HepG2 (cell line): Measurements from ENCODE around the gene SAMD4B. TPM values are rescaled to one million over a fixed set of nuclear protein-coding genes. Genes with fewer than 3 reads are reported as not detected.

Experiments used
- DMAP1 ChIP-seq: IDR thresholded peaks from 2 replicates; pipeline ENCODE4 v1.6.1; 2016
- DNMT1 ChIP-seq: sonication (generic); formaldehyde crosslinking; IDR thresholded peaks from 2 replicates; pipeline ENCODE4 v1.5.1; 2020; ENCODE audit warnings: mild to moderate bottlenecking, missing genetic modification reagents
- EHMT2 ChIP-seq: fragments of 200-600 bp; sonication (generic); IDR thresholded peaks from 2 replicates; pipeline ENCODE4 v1.7.0; 2017; ENCODE audit warnings: antibody characterized with exemption, low read depth, low read length, borderline replicate concordance
- HHEX ChIP-seq: IDR thresholded peaks from 2 replicates; pipeline ENCODE4 v1.6.1; 2016; ENCODE audit warnings: control low read depth
- LRRFIP1 ChIP-seq: sonication (generic); formaldehyde crosslinking; conservative IDR thresholded peaks from 2 replicates; pipeline ENCODE4 v1.4.0; 2020; ENCODE audit warnings: missing genetic modification reagents
- MTF2 ChIP-seq: sonication (generic); formaldehyde crosslinking; IDR thresholded peaks from 2 replicates; pipeline ENCODE4 v1.5.0; 2020; ENCODE audit warnings: missing genetic modification reagents, borderline replicate concordance
- NR2C2 ChIP-seq: sonication (generic); formaldehyde crosslinking; IDR thresholded peaks from 2 replicates; pipeline ENCODE4 v1.4.0; 2020; ENCODE audit warnings: missing genetic modification reagents, mild to moderate bottlenecking, moderate library complexity, borderline replicate concordance
- NR2F1 ChIP-seq, 2 experiments: fragments of 450-650 bp in 1 of 2; formaldehyde crosslinking in 1 of 2; IDR thresholded peaks; 2 replicates each; pipeline versions ENCODE4 v1.5.0 to v1.6.1; 2016 to 2020; ENCODE audit warnings: mild to moderate bottlenecking in 1 of 2, missing compliant biosample characterization in 1 of 2, missing genetic modification reagents in 1 of 2, moderate library complexity in 1 of 2
- PLRG1 ChIP-seq: fragments of 450-650 bp; conservative IDR thresholded peaks from 2 replicates; pipeline ENCODE4 v1.6.1; 2016
- RBAK ChIP-seq: sonication (generic); formaldehyde crosslinking; IDR thresholded peaks from 2 replicates; pipeline ENCODE4 v1.5.1; 2020; ENCODE audit warnings: mild to moderate bottlenecking, missing genetic modification reagents
- SETDB1 ChIP-seq: sonication (generic); formaldehyde crosslinking; IDR thresholded peaks from 2 replicates; pipeline ENCODE4 v1.5.1; 2020; ENCODE audit warnings: missing genetic modification reagents, mild to moderate bottlenecking, borderline replicate concordance
- SNAI1 ChIP-seq: sonication (generic); formaldehyde crosslinking; IDR thresholded peaks from 2 replicates; pipeline ENCODE4 v1.5.0; 2020; ENCODE audit warnings: mild to moderate bottlenecking, missing genetic modification reagents, borderline replicate concordance
- TEAD3 ChIP-seq: optimal IDR thresholded peaks from 2 replicates; pipeline ENCODE3; 2016; ENCODE audit warnings: borderline replicate concordance
- ZFP90 ChIP-seq: sonication (generic); formaldehyde crosslinking; IDR thresholded peaks from 2 replicates; pipeline ENCODE4 v1.8.0; 2022; ENCODE audit warnings: missing genetic modification reagents, mild to moderate bottlenecking, inconsistent platforms, borderline replicate concordance
- ZMYM3 ChIP-seq: sonication (generic); formaldehyde crosslinking; IDR thresholded peaks from 2 replicates; pipeline ENCODE4 v1.5.1; 2020; ENCODE audit warnings: mild to moderate bottlenecking, missing genetic modification reagents
- ZNF10 ChIP-seq: sonication (generic); formaldehyde crosslinking; IDR thresholded peaks from 2 replicates; pipeline ENCODE4 v1.4.0; 2020; ENCODE audit warnings: mild to moderate bottlenecking, low read depth, missing genetic modification reagents, borderline replicate concordance
- ZNF234 ChIP-seq: sonication (generic); formaldehyde crosslinking; conservative IDR thresholded peaks from 2 replicates; pipeline ENCODE4 v1.5.1; 2020; ENCODE audit warnings: mild to moderate bottlenecking, missing genetic modification reagents
- ZNF34 ChIP-seq: sonication (generic); formaldehyde crosslinking; IDR thresholded peaks from 2 replicates; pipeline ENCODE4 v1.4.0; 2020; ENCODE audit warnings: mild to moderate bottlenecking, missing genetic modification reagents, borderline replicate concordance
- ZNF484 ChIP-seq: sonication (generic); formaldehyde crosslinking; IDR thresholded peaks from 2 replicates; pipeline ENCODE4 v1.5.1; 2020; ENCODE audit warnings: mild to moderate bottlenecking, low read depth, missing genetic modification reagents, borderline replicate concordance
- ZNF549 ChIP-seq: sonication (generic); formaldehyde crosslinking; IDR thresholded peaks from 2 replicates; pipeline ENCODE4 v1.5.0; 2020; ENCODE audit warnings: missing genetic modification reagents
- ZNF703 ChIP-seq: sonication (generic); formaldehyde crosslinking; IDR thresholded peaks from 2 replicates; pipeline ENCODE4 v1.5.1; 2020; ENCODE audit warnings: missing genetic modification reagents, mild to moderate bottlenecking, moderate library complexity, borderline replicate concordance
- ZNF720 ChIP-seq: sonication (generic); formaldehyde crosslinking; IDR thresholded peaks from 2 replicates; pipeline ENCODE4 v1.4.0; 2020; ENCODE audit warnings: missing genetic modification reagents
- ZNF740 ChIP-seq: sonication (generic); formaldehyde crosslinking; IDR thresholded peaks from 2 replicates; pipeline ENCODE4 v1.4.0; 2020; ENCODE audit warnings: missing genetic modification reagents
- ZNF784 ChIP-seq: sonication (generic); formaldehyde crosslinking; IDR thresholded peaks from 2 replicates; pipeline ENCODE4 v1.5.1; 2020; ENCODE audit warnings: missing genetic modification reagents, mild to moderate bottlenecking, borderline replicate concordance
- ZSCAN20 ChIP-seq: sonication (generic); formaldehyde crosslinking; IDR thresholded peaks from 2 replicates; pipeline ENCODE4 v1.4.0; 2020; ENCODE audit warnings: missing genetic modification reagents, mild to moderate bottlenecking, borderline replicate concordance
- ZSCAN31 ChIP-seq: sonication (generic); formaldehyde crosslinking; IDR thresholded peaks from 2 replicates; pipeline ENCODE4 v1.5.0; 2020; ENCODE audit warnings: low read depth, mild to moderate bottlenecking, missing genetic modification reagents
- polyA plus RNA-seq, 8 experiments: library from polyadenylated mRNA; depleted of rRNA in 3 of 8; stranded (reverse) in 7 of 8; unstranded in 1 of 8; fragments of >200 nt; fragmentation: Illumina TruSeq in 4 of 8; extraction: Trizol in 4 of 8; gene quantifications; 2 replicates each; pipeline versions ENCODE4 v1.2.1 to v1.2.3, GENCODE V29; 2011 to 2016; ENCODE audit warnings: low read depth in 4 of 8, missing spikeins in 1 of 8, mixed read lengths in 1 of 8; ENCODE audit not compliant: insufficient read depth in 1 of 8
- total RNA-seq, 5 experiments: library from RNA; depleted of rRNA; stranded (reverse); fragments of >200 nt; fragmentation: Illumina TruSeq; extraction: Trizol; gene quantifications; 2 replicates each; pipeline ENCODE4 v1.2.3, GENCODE V29; 2016; ENCODE audit warnings: low read depth in 1 of 5
- TF ChIP-seq, protein P1 (sequence below): sonication (generic); formaldehyde crosslinking; IDR thresholded peaks from 2 replicates; pipeline ENCODE4 v1.8.1; 2023; ENCODE audit warnings: missing genetic modification reagents, inconsistent platforms, borderline replicate concordance

The SAMD4B gene
- total and polyA plus RNA-seq, 2 of the 13 experiments (the other 11 are each of a cell fraction or from before 2014, with no cell fraction given), result 26.0 to 31.8 TPM

DNA sequence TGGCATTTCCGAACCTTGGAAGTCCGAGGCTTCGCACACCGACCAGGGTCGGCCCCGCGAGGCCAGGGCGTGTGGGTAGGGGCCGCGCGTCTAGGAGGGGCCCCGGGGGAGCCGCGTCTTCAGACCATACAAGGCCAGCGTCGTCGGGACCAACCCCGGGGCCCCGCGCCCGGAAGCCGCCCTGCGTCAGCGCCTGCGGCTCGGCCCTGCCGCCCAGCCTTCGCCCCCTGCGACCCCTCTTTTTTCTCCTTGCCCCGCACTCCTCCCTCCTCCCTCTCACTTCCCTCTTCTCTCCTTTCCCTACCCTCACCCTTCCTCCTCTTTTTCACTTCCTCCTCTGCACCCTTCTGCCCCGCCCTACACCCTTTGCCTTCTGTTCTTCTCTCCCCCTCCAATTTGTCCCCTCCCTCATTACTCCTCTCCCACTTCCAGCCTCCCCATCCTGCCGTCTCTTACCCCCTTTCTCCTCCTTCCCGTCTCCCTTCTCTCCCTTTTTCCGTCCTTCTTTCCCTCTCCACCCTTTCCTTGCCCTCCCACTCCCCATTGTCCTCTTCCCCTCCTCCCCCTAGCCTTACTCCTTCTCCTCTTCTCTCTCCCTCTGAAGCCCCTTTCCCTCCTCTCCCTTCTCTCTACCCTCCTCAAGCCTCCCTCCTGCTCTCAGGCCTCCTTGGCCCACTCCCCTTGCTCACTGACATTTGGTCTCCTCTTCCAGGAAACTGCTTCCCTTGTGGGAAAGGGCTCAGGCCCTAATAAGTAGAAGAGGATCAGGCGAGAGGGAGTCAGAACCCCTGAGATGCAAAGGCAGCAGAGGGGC, 68.0 kb downstream of the SAMD4B start (continued):
- TF ChIP-seq, protein P1, sequence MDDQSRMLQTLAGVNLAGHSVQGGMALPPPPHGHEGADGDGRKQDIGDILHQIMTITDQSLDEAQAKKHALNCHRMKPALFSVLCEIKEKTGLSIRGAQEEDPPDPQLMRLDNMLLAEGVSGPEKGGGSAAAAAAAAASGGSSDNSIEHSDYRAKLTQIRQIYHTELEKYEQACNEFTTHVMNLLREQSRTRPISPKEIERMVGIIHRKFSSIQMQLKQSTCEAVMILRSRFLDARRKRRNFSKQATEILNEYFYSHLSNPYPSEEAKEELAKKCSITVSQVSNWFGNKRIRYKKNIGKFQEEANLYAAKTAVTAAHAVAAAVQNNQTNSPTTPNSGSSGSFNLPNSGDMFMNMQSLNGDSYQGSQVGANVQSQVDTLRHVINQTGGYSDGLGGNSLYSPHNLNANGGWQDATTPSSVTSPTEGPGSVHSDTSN (CRISPR knock-in tag), result no peak
- TF ChIP-seq ZNF549 (CRISPR knock-in tag) (no peak), EHMT2 (no peak), ZNF720 (CRISPR knock-in tag) (no peak), ZNF34 (CRISPR knock-in tag) (no peak), ZNF740 (CRISPR knock-in tag) (no peak), MTF2 (CRISPR knock-in tag) (no peak), DMAP1 (CRISPR knock-in tag) (no peak), ZSCAN20 (CRISPR knock-in tag) (no peak), ZNF703 (CRISPR knock-in tag) (no peak), LRRFIP1 (CRISPR knock-in tag) (no peak), ZNF484 (CRISPR knock-in tag) (no peak), NR2F1 (CRISPR knock-in tag; IDR thresholded peaks at IDR 0.05) (no peak), ZNF784 (CRISPR knock-in tag) (no peak), ZSCAN31 (CRISPR knock-in tag) (no peak), PLRG1 (no peak), ZMYM3 (CRISPR knock-in tag) (no peak), ZFP90 (CRISPR knock-in tag) (no peak), HHEX (no peak), ZNF234 (CRISPR knock-in tag) (no peak), SETDB1 (CRISPR knock-in tag) (no peak), SNAI1 (CRISPR knock-in tag) (no peak), DNMT1 (no peak), ZNF10 (no peak), TEAD3 (CRISPR knock-in tag) (no peak), NR2C2 (CRISPR knock-in tag) (0 out of 2 replicates have a peak, but pooled peaks have one; percentile 19), RBAK (no peak)
